GM18508 (cell line): ENCODE results near the gene DOCK9.
"Not testable (repeated sequence)": the region's sequence is repeated elsewhere in the genome, so short reads cannot be mapped to it uniquely, and the experiment has no call there.

Source experiments
- ATAC-seq: cut with Tn5 transposase; IDR thresholded peaks from one replicate; pipeline ENCODE4 v1.9.1; 2021; ENCODE audit warnings: moderate number of reproducible peaks; ENCODE audit not compliant: insufficient read depth, unreplicated experiment

DOCK9 gene

DNA sequence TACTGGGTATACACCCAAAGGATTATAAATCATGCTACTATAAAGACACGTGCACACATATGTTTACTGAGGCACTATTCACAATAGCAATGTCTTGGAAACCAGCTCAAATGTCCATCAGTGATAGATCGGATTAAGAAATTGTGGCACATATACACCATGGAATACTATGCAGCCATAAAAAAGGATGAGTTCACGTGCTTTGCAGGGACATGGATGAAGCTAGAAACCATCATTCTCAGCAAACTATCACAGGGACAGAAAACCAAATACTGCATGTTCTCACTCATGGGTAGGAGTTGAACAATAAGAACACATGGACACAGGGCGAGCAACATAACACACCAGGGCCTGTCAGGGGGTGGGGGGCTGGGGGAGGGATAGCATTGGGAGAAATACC lies 223.4 kb downstream of the DOCK9 start:
- not testable (repeated sequence) for ATAC-seq

DNA sequence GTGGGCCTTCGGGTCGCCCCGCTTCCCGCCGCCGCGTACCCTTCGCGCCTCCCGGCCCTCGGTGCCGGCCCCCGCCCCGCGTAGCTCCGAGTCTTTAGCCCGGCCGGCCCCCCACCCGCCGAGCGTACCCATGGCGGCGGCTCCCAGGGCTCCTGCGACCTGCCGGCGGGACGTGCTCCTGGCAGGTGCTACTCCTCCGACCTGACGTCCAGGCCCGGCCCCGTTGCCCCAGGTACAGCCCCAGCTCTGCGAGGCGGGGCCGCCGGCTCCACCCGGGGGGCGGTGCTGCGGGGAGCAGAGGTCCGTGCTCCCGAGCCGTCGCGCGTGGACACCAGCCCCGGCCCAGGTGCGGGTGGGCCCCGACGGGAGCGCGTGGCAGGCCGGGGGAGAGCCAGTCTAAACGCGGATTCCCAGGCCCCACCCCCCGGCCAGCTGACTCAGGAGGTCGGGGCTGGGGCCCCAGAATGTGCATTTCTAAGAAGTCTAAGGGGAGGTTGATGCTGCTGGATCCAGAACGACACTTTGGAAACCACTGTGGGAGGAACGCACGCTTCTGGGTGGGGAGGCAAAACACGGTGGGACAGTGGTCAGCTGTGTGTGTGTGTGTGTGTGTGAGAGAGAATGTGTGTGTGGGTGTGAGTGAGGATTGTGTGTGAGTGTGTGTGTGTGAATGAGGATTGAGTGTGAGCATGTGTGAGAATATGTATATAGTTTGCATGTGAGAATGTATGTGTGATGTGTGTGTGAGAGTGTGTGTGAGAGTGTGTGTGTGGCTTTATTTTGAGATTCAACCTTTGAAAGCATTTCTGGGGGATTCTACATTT lies 225.2 kb downstream of the DOCK9 start, which contains the start of gene SLC15A1:
SLC15A1 (minus strand) TSS at position 206 of the 824 bp plus-strand sequence; CDS start at position 132, 74 bp downstream.
- ATAC-seq = no peak

DNA sequence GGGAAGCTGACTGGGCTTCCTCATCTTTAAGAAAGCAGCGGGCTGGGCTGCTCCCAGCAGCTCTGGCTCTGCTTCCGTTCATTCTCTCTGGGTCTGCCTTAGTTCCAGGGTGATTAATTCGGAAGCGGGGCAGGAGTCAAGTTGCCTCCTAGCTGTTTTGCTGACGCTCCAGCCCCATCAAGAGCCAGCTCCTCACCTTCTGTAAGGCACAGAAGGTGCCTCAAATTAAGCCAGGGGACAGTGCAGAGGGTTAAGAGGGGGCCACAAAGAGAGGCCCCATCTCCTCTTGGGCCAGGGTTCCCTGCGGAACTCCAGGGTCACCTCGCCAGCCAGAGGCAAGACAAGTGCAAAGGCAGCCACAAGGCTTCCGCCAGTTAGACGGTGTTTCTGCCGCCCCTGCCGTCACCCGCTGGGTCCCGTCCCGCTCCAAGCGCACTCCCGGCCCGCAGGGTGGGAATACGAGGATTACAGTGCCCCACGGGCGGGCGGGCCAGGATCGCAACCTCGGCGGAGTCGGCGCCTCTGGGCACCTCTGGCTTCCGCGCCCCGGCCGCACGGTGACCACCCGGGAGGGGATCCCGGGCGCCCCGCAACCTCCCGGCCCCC lies 225.9 kb downstream of the DOCK9 start:
- ATAC-seq = no peak

DNA sequence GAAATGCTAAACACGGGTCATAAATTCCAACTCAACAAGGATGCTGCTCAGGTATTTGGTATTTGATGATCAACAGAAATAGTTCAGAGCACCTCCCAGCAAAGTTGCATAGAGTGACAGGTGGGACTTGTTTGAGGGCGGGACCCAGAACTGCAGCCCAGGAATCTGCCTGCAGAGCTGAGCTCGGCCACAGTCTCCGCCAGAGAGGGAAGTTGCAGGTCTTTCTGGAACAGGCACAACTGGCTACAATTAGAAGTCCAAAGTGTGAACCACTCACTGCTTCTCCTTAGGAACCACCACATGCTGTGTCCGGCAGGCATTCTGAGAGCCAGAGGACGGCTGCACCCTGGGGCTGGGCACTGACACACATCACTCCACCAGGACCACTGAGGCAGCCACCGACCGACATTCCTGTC lies 226.5 kb downstream of the DOCK9 start:
- no peak for ATAC-seq

DNA sequence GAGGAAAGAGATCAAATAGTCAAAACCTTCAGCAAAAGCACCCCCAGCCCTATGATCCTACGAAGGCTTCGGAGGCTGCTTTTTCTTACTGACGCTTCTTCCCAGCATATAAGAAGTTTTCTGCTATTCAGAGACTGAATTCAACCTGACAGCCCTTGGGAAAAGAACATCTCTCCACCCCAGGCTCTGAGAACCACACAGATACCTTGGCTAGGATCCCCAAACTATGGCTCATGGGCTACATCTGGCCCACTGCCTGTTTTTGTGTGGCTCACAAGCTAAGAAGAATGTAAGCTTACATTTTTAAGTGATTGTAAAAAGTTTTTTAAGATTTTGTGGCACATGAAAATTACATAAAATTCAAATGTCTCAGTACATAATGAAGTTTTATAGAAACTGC lies 228.4 kb downstream of the DOCK9 start:
- ATAC-seq = no peak

DNA sequence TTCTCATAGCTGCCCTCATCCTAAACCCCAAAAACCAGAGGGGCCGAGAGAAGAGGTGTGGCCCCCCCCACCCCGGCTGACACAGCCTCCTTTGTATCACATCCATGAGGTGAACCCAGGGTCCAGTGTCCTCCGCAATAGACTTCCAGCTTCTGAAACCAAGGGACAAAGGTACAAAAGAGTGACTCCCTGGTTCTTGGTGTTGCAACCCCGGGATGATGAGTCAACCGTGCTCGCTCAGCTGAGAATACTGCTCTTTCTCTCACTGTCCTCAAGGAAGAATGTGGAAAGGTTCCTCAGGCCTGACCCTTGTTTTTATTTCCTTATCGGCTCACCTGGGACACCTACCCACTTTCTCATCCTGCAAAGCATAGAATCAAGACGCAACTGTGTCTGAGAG lies 230.9 kb downstream of the DOCK9 start:
- no peak for ATAC-seq
